T-cell (primary cell): ENCODE results near the gene FOXL3. TPM values are rescaled to one million over a fixed set of nuclear protein-coding genes. Genes with fewer than 3 reads are reported as not detected.

Experiments used
- ATAC-seq, 4 experiments: fragments of 200-7000 bp in 3 of 4; fragments of 150-1000 bp in 1 of 4; cut with Tn5 transposase; replicated peaks in 1 of 4; 1 replicate in 3 of 4; 2 replicates in 1 of 4; pipeline ENCODE4 v1.10.0; 2021; ENCODE audit warnings: moderate library complexity in 3 of 4, mild to moderate bottlenecking in 2 of 4, moderate number of reproducible peaks in 1 of 4
- CTCF ChIA-PET, 2 donors: fragments of 300-600 bp; sonication (Branson Sonifier 250); formaldehyde crosslinking; loops; one replicate each; lab custom pipeline; 2022; ENCODE audit warnings: antibody characterized with exemption in 2 of 2; lab: Charles Lee
- POLR2A ChIA-PET, 2 donors: fragments of 300-600 bp; sonication (Branson Sonifier 250); formaldehyde crosslinking; loops; one replicate each; lab custom pipeline; 2022; ENCODE audit warnings: antibody characterized with exemption in 2 of 2; lab: Charles Lee
- DNase-seq, 35 experiments: peaks; one replicate each; pipeline versions ENCODE4 v3.0.0 to v3.0.0-alpha.2; 2013 to 2023
- H3K27ac ChIP-seq: one replicate; pipeline ENCODE4 v1.5.1; 2013; ENCODE audit warnings: low read length
- H3K27me3 ChIP-seq, 2 experiments: replicated peaks in 1 of 2; 1 replicate in 1 of 2; 2 replicates in 1 of 2; pipeline versions ENCODE4 v1.6.1 to v1.7.0; 2013; ENCODE audit warnings: low read length in 1 of 2, mixed read lengths in 1 of 2; ENCODE audit not compliant: control insufficient read depth in 2 of 2, insufficient read depth in 2 of 2; ENCODE audit errors: extremely low read depth in 1 of 2
- H3K36me3 ChIP-seq, 2 donors: 1 replicate in 1 of 2; 2 replicates in 1 of 2; pipeline versions ENCODE4 v1.6.1 to v1.7.0; 2013; ENCODE audit warnings: low read length in 1 of 2; ENCODE audit not compliant: control insufficient read depth in 2 of 2, insufficient read depth in 1 of 2; ENCODE audit errors: extremely low read depth in 1 of 2
- H3K4me1 ChIP-seq, 2 experiments: 1 replicate in 1 of 2; 2 replicates in 1 of 2; pipeline versions ENCODE4 v1.6.1 to v1.7.0; 2013; ENCODE audit warnings: low read length in 2 of 2, mixed read lengths in 1 of 2; ENCODE audit not compliant: insufficient read depth in 2 of 2, control insufficient read depth in 1 of 2; ENCODE audit errors: extremely low read depth in 1 of 2
- H3K4me3 ChIP-seq, 2 donors: 1 replicate in 1 of 2; 2 replicates in 1 of 2; pipeline versions ENCODE4 v1.5.1 to v1.7.0; 2013; ENCODE audit warnings: mild to moderate bottlenecking in 2 of 2, low read length in 1 of 2, moderate library complexity in 1 of 2; ENCODE audit not compliant: control insufficient read depth in 1 of 2; ENCODE audit errors: extremely low read depth in 1 of 2
- H3K9me3 ChIP-seq: 2 replicates; pipeline ENCODE4 v1.7.0; 2013
- H3K27ac Mint-ChIP-seq, 2 donors: one replicate each; pipeline ENCODE4 v1.8.0; 2020 to 2021; ENCODE audit warnings: mild to moderate bottlenecking in 2 of 2, mixed read lengths in 2 of 2
- H3K27me3 Mint-ChIP-seq, 2 donors: one replicate each; pipeline ENCODE4 v1.8.0; 2021 to 2022; ENCODE audit warnings: mixed read lengths in 2 of 2
- H3K36me3 Mint-ChIP-seq: one replicate; pipeline ENCODE4 v1.8.0; 2021; ENCODE audit warnings: mixed read lengths
- H3K4me1 Mint-ChIP-seq, 3 donors: one replicate each; pipeline ENCODE4 v1.8.0; 2020 to 2022; ENCODE audit warnings: mixed read lengths in 3 of 3, mild to moderate bottlenecking in 1 of 3
- H3K4me3 Mint-ChIP-seq, 3 donors: one replicate each; pipeline ENCODE4 v1.8.0; 2020 to 2022; ENCODE audit warnings: mild to moderate bottlenecking in 3 of 3, mixed read lengths in 3 of 3, moderate library complexity in 3 of 3
- H3K9me3 Mint-ChIP-seq, 3 donors: one replicate each; pipeline ENCODE4 v1.8.0; 2020 to 2022; ENCODE audit warnings: mixed read lengths in 3 of 3
- WGBS: methylation state at CpG from one replicate; pipeline ENCODE4 v1.1.5; 2013; ENCODE audit warnings: missing lambda C conversion rate; ENCODE audit not compliant: insufficient coverage; 5-methylcytosine and 5-hydroxymethylcytosine counted together
- total RNA-seq, 35 experiments: library from RNA in 6 of 35; stranded (reverse) in 6 of 35; fragments of 120-200 nt in 1 of 35; gene quantifications; one replicate each; pipeline versions ENCODE4 v1.2.1 to v1.2.4 and lab custom pipeline; 2013 to 2026

The FOXL3 gene
- total RNA-seq, 5 donors from 2014 or later (not counting 1 experiment from before 2014, with no cell fraction given) = not detected

DNA sequence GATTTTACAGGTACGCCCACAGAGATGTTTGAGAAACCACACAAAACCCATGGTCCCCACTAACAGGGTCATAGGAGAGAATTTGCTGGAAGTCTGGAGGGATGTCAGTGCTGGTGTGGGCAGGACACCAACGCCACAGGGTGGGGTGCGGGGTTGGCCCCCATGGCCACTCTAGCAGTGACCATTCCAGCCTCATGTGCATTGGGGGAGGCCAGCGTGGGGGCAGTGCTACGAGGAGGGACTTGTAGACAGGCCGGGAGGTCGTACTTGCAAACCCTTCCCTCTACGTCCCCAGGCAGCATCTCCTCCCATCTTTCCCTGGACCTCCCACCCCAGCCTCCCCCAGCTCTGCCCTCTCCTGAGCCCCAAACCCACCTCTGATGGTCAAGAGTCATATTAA is 34.0 kb downstream of the FOXL3 start:
- ChIA-PET POLR2A (no interaction called here), CTCF (no interaction called here)
- 88% methylated on average over 5 of the region's 8 CpGs for WGBS
- Histone ChIP-seq H3K27me3 (peaks cover 0 to 61% of the 10 kb centered on the region in 2 experiments), H3K36me3 (no peaks in the 10 kb centered on the region), H3K4me3 (no peak overlapping the region), H3K4me1 (peaks cover 0 to 12% of the 10 kb centered on the region in 2 experiments), H3K27ac (no peak overlapping the region), H3K9me3 (no peaks in the 10 kb centered on the region)
- peaks cover 0 to 2% (median 2%) of the 10 kb centered on the region in 3 donors for H3K4me1 Mint-ChIP-seq
- no peaks in the 10 kb centered on the region for H3K36me3 Mint-ChIP-seq
- peaks cover 8 to 27% of the 10 kb centered on the region in 2 donors for H3K27me3 Mint-ChIP-seq
- H3K4me3 Mint-ChIP-seq = no peak overlapping the region
- H3K27ac Mint-ChIP-seq = no peak overlapping the region
- DNase-seq (no peak), ATAC-seq (no peak)
- H3K9me3 Mint-ChIP-seq = peaks cover 0 to 6% (median 0%) of the 10 kb centered on the region in 3 donors

DNA sequence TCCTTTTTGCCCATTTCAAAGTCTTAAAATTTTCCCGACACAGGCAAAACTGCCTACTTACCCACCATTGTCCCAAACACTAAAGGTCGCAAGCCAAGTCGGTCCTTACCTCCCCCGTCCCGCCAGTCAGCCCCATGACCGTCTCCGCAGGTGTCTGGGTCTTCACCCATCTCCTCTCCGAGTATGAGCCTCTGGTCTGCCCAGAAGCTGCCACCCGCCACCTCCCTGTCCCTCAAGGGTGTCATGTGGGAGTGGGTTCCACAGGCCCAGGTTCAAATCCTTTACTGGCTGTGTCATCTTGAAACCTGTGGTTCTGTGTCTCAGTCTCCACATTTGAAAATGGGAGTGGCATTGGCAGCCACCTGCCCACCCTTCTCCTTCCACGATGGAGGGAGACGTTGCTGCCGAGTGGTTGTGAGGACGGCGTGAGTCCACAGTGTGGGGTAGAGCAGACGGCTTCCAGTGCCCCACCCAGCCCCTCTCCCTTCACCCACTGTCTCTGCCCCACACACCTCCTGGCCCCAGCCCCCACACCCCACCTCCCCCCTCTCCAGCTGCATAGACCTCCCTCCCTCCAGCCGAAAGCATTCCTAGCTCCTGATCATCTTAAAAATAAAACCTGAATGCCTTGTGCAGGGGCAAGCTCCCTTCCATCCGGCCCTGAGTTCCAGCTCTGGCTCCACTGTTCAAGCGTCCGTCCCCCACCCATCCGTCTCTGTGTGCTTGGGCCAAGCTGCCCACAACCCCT is 35.3 kb downstream of the FOXL3 start:
- Mint-ChIP-seq H3K27me3 (peaks cover 0 to 20% of the 10 kb centered on the region in 2 donors), H3K4me3 (no peak overlapping the region)
- WGBS = 79% methylated on average over 10 of the region's 20 CpGs

DNA sequence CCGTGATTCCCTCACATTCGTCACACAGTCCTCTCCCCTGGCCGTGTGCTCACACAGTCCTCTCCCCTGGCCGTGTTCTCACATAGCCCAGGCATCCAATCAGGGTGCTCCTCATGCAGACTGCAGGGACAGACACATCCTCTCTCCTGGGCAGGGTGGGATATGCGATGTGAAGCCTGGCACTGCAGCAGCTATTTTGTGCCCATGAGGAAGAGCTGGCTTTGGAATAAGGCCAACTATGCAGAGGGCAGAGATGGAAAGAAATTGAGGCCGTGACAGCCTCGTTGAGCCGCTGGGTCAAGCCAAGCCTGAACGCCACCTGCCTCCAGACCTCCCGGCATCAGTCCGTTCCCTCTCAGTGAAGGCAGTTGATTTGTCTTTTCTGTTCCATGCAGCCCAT is 35.8 kb downstream of the FOXL3 start:
- ChIA-PET POLR2A (no interaction called here), CTCF (interaction anchor here in 1 of 2 donors (0.5 kb wide), 1 partner anchor 514 kb away, joined by 5 read pairs; no protein-coding TSS in a partner anchor)
- Mint-ChIP-seq H3K27me3 (peaks cover under 1 to 19% of the 10 kb centered on the region in 2 donors), H3K27ac (peak overlapping the region in 1 of 2 donors; percentile 66), H3K4me1 (peaks cover 0 to 2% (median 2%) of the 10 kb centered on the region in 3 donors), H3K9me3 (peaks cover 0 to 6% (median 0%) of the 10 kb centered on the region in 3 donors), H3K36me3 (no peaks in the 10 kb centered on the region), H3K4me3 (no peak overlapping the region)
- 91% methylated on average over 11 of the region's 11 CpGs for WGBS
- Histone ChIP-seq H3K27ac (no peak overlapping the region), H3K4me1 (peaks cover 0 to 12% of the 10 kb centered on the region in 2 experiments), H3K36me3 (no peaks in the 10 kb centered on the region), H3K4me3 (no peak overlapping the region), H3K27me3 (peaks cover 0 to 51% of the 10 kb centered on the region in 2 experiments), H3K9me3 (no peaks in the 10 kb centered on the region)
- ATAC-seq (no peak), DNase-seq (no peak)

More for the DNA sequence above, 35.3 kb downstream of the FOXL3 start:
- Histone ChIP-seq H3K36me3 (no peaks in the 10 kb centered on the region), H3K4me3 (no peak overlapping the region), H3K27ac (no peak overlapping the region), H3K9me3 (no peaks in the 10 kb centered on the region), H3K4me1 (peaks cover 0 to 12% of the 10 kb centered on the region in 2 experiments), H3K27me3 (peaks cover 0 to 54% of the 10 kb centered on the region in 2 experiments)
- DNase-seq (no peak), ATAC-seq (no peak)
- POLR2A ChIA-PET = no interaction called here
- CTCF ChIA-PET = interaction anchor here in 1 of 2 donors (0.5 kb wide), 1 partner anchor 515 kb away, joined by 5 read pairs; no protein-coding TSS in a partner anchor
- peaks cover 0 to 2% (median 2%) of the 10 kb centered on the region in 3 donors for H3K4me1 Mint-ChIP-seq
- no peaks in the 10 kb centered on the region for H3K36me3 Mint-ChIP-seq
- peak overlapping the region in 1 of 2 donors; percentile 66 for H3K27ac Mint-ChIP-seq
- peaks cover 0 to 6% (median 0%) of the 10 kb centered on the region in 3 donors for H3K9me3 Mint-ChIP-seq

DNA sequence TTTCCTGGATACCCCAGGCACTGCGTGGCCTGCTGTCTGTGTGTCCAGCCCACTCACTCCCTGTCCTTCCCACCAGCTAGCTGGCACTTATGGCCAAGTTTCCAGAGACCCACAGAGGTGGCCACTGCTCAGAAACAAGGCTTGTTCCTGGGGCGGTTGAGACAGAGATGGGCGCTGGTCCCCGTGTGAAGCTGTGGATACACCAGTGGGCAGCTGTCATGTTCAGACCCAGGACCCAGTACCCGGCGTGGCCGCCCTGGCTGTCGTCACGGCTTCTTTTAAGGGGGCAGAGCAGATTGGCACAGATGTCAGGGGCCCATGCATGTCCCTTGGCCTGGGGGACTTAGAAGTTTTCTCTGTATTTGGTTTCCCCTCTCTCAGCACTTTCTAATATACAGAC is 36.3 kb downstream of the FOXL3 start:
- peaks cover 0 to 6% (median 0%) of the 10 kb centered on the region in 3 donors for H3K9me3 Mint-ChIP-seq
- Histone ChIP-seq H3K9me3 (no peaks in the 10 kb centered on the region), H3K4me3 (no peak overlapping the region), H3K27me3 (peaks cover 0 to 46% of the 10 kb centered on the region in 2 experiments), H3K36me3 (no peaks in the 10 kb centered on the region), H3K4me1 (peaks cover 0 to 12% of the 10 kb centered on the region in 2 experiments), H3K27ac (no peak overlapping the region)
- peaks cover 0 to 2% (median 2%) of the 10 kb centered on the region in 3 donors for H3K4me1 Mint-ChIP-seq
- WGBS = 95% methylated on average over 4 of the region's 9 CpGs
- no peaks in the 10 kb centered on the region for H3K36me3 Mint-ChIP-seq
- no peak overlapping the region for H3K27ac Mint-ChIP-seq
- ChIA-PET POLR2A (no interaction called here), CTCF (interaction anchor here in 1 of 2 donors (0.6 kb wide), 1 partner anchor 192 kb away, joined by 4 read pairs; no protein-coding TSS in a partner anchor)
- no peak overlapping the region for H3K4me3 Mint-ChIP-seq
- ATAC-seq (no peak), DNase-seq (no peak)
- H3K27me3 Mint-ChIP-seq = peaks cover 5 to 22% of the 10 kb centered on the region in 2 donors

DNA sequence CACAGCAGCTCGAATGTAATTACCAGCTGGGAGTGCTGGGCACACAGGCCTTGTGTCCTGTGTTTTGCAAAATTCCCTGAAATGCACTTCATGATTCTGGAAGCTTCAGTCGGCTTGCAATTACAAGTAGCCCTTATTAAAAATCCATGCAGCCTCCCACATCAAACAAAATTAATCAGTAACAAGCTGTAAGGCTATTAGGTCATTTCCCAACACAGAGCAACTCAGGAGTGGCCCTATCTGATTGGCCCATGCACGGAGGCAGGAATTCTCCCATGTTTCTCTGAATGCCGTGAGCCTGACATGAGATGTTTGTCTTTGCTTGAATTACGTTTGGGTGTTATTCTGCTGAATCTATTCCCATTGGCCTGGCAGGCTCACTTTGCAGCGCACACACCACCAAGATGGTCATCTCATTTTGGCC is 36.9 kb downstream of the FOXL3 start:
- CTCF ChIA-PET = interaction anchor here in 1 of 2 donors (0.6 kb wide), 1 partner anchor 191 kb away, joined by 4 read pairs; no protein-coding TSS in a partner anchor
- Histone ChIP-seq H3K27ac (no peak overlapping the region), H3K4me3 (no peak overlapping the region), H3K36me3 (no peaks in the 10 kb centered on the region), H3K4me1 (peaks cover 0 to 8% of the 10 kb centered on the region in 2 experiments), H3K27me3 (peaks cover 0 to 41% of the 10 kb centered on the region in 2 experiments), H3K9me3 (no peaks in the 10 kb centered on the region)
- WGBS = 87% methylated on average over 6 of the region's 6 CpGs
- POLR2A ChIA-PET = no interaction called here
- no peak overlapping the region for H3K27ac Mint-ChIP-seq
- peaks cover 0 to 2% (median 2%) of the 10 kb centered on the region in 3 donors for H3K4me1 Mint-ChIP-seq
- DNase-seq = no peak
- H3K4me3 Mint-ChIP-seq = no peak overlapping the region
- ATAC-seq = no peak
- H3K36me3 Mint-ChIP-seq = no peaks in the 10 kb centered on the region
- peaks cover 5 to 21% of the 10 kb centered on the region in 2 donors for H3K27me3 Mint-ChIP-seq
- H3K9me3 Mint-ChIP-seq = peaks cover 0 to 6% (median 0%) of the 10 kb centered on the region in 3 donors

DNA sequence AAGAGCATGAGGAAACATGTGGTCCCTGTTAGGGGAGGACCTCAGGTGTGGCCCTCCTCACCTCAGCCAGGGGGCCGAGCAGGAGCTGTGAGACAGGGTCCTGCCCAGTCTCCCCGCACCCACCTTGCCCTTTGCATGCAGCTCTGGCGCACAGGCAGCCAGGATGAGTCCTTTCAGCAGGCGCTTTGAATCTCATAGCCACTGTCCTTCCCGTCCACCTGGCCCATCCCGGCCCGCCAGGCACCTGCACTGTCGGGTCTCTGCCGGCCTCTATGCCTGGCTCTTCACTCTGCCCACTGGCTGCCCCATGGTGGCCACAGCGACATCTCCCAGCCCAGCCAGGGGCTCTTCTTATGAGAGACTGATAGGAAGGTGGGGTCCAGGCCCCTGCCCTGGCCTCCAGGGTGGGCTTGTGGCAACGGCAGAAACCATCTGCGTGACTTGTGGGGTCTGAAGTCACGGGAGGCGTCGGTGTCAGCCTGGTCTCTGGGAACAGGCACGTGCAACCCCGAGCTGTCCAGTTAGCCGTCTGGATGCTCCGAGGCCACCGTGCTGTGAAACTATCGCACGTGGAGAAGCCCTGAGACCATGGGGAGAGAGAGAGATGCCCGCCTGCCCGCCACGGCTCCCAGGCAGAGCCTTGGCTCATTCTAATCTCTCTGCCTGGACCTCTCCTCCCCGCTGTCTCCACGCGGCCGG is 37.4 kb downstream of the FOXL3 start:
- Mint-ChIP-seq H3K4me3 (no peak overlapping the region), H3K27me3 (peaks cover 5 to 21% of the 10 kb centered on the region in 2 donors), H3K9me3 (peaks cover 0 to 6% (median 0%) of the 10 kb centered on the region in 3 donors), H3K36me3 (no peaks in the 10 kb centered on the region), H3K27ac (no peak overlapping the region), H3K4me1 (peaks cover 0 to 2% (median 1%) of the 10 kb centered on the region in 3 donors)
- ATAC-seq (no peak), DNase-seq (no peak)
- H3K27me3 ChIP-seq = peaks cover 0 to 43% of the 10 kb centered on the region in 2 experiments
- ChIA-PET POLR2A (no interaction called here), CTCF (no interaction called here)
- H3K4me1 ChIP-seq = peaks cover 0 to 7% of the 10 kb centered on the region in 2 experiments
- 92% methylated on average over 25 of the region's 29 CpGs for whole genome bisulfite sequencing
- H3K36me3 ChIP-seq = no peaks in the 10 kb centered on the region
- H3K9me3 ChIP-seq = no peaks in the 10 kb centered on the region
- no peak overlapping the region for H3K4me3 ChIP-seq
- H3K27ac ChIP-seq = no peak overlapping the region
